IMR-90 (cell line): ENCODE data around the gene SHISA6.
"Not testable (repeated sequence)": the region's sequence is repeated elsewhere in the genome, so short reads cannot be mapped to it uniquely, and the experiment has no call there.

Source experiments
- BHLHE40 ChIP-seq: fragments of 150-350 bp; IDR thresholded peaks from 2 replicates; pipeline ENCODE4 v1.6.1; 2016; ENCODE audit warnings: mild to moderate bottlenecking, low read depth, low read length
- CEBPB ChIP-seq: IDR thresholded peaks from 2 replicates; pipeline ENCODE4 v1.6.1; 2012; ENCODE audit warnings: low read depth, low read length, improper control_type of control experiment
- CHD1 ChIP-seq: IDR thresholded peaks from 2 replicates; pipeline ENCODE4 v1.6.1; 2012; ENCODE audit warnings: low read depth, low read length, improper control_type of control experiment
- FOS ChIP-seq: fragments of 150-350 bp; IDR thresholded peaks from 2 replicates; pipeline ENCODE4 v1.6.1; 2016; ENCODE audit warnings: low read depth, low read length
- MAZ ChIP-seq: IDR thresholded peaks from 2 replicates; pipeline ENCODE4 v1.6.1; 2012; ENCODE audit warnings: low read depth, mild to moderate bottlenecking, low read length, improper control_type of control experiment, moderate library complexity, borderline replicate concordance
- MXI1 ChIP-seq: IDR thresholded peaks from 2 replicates; pipeline ENCODE4 v1.6.1; 2012; ENCODE audit warnings: low read depth, mild to moderate bottlenecking, low read length, moderate library complexity, borderline replicate concordance
- NFE2L2 ChIP-seq: fragments of 150-350 bp; IDR thresholded peaks from 2 replicates; pipeline ENCODE4 v1.6.1; 2016; ENCODE audit warnings: low read depth, mild to moderate bottlenecking, low read length
- POLR2A ChIP-seq: IDR thresholded peaks from 2 replicates; pipeline ENCODE4 v1.6.1; 2012; ENCODE audit warnings: mild to moderate bottlenecking, low read depth, low read length
- RAD21 ChIP-seq: IDR thresholded peaks from 2 replicates; pipeline ENCODE4 v1.6.1; 2012; ENCODE audit warnings: low read length, improper control_type of control experiment
- RCOR1 ChIP-seq: IDR thresholded peaks from 2 replicates; pipeline ENCODE4 v1.6.1; 2012; ENCODE audit warnings: mild to moderate bottlenecking, low read length, improper control_type of control experiment; ENCODE audit not compliant: insufficient replicate concordance
- RFX5 ChIP-seq: IDR thresholded peaks from 2 replicates; pipeline ENCODE4 v1.8.0; 2012; ENCODE audit warnings: low read depth, mild to moderate bottlenecking, low read length, moderate library complexity
- SMC3 ChIP-seq: fragments of 150-350 bp; IDR thresholded peaks from 2 replicates; pipeline ENCODE4 v1.6.1; 2016; ENCODE audit warnings: low read depth, mild to moderate bottlenecking, antibody characterized with exemption, low read length, moderate library complexity
- TF ChIP-seq, protein P1 (sequence below): conservative IDR thresholded peaks from 2 replicates; pipeline ENCODE4 v1.5.1; 2012; ENCODE audit warnings: mild to moderate bottlenecking, low read depth, low read length, improper control_type of control experiment
- TF ChIP-seq, protein P2 (sequence below): fragments of 150-350 bp; IDR thresholded peaks from 2 replicates; pipeline ENCODE4 v1.6.1; 2017; ENCODE audit warnings: mild to moderate bottlenecking, antibody characterized with exemption, low read length, low read depth

DNA sequence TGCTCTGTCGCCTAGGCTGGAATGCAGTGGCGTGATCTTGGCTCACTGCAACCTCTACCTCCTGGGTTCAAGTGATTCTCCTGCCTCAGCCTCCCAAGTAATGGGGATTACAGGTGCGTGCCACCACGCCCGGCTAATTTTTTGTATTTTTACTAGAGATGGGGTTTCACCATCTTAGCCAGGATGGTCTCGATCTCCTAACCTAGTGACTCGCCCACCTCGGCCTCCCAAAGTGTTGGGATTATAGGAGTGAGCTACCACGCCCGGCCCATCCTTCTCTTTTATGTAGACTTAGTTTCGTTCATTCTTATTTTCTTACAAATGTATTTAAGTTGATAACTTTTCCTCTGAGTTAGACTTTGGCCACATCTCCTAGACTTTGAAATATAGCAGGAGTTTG, 75.4 kb downstream of the SHISA6 start:
- TF ChIP-seq, protein P1, sequence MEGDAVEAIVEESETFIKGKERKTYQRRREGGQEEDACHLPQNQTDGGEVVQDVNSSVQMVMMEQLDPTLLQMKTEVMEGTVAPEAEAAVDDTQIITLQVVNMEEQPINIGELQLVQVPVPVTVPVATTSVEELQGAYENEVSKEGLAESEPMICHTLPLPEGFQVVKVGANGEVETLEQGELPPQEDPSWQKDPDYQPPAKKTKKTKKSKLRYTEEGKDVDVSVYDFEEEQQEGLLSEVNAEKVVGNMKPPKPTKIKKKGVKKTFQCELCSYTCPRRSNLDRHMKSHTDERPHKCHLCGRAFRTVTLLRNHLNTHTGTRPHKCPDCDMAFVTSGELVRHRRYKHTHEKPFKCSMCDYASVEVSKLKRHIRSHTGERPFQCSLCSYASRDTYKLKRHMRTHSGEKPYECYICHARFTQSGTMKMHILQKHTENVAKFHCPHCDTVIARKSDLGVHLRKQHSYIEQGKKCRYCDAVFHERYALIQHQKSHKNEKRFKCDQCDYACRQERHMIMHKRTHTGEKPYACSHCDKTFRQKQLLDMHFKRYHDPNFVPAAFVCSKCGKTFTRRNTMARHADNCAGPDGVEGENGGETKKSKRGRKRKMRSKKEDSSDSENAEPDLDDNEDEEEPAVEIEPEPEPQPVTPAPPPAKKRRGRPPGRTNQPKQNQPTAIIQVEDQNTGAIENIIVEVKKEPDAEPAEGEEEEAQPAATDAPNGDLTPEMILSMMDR = not testable (repeated sequence)
- TF ChIP-seq RFX5, CEBPB, POLR2A, RCOR1, RAD21, MAZ, BHLHE40, CHD1, FOS, MXI1, SMC3, NFE2L2: not testable (repeated sequence)
- TF ChIP-seq, protein P2, sequence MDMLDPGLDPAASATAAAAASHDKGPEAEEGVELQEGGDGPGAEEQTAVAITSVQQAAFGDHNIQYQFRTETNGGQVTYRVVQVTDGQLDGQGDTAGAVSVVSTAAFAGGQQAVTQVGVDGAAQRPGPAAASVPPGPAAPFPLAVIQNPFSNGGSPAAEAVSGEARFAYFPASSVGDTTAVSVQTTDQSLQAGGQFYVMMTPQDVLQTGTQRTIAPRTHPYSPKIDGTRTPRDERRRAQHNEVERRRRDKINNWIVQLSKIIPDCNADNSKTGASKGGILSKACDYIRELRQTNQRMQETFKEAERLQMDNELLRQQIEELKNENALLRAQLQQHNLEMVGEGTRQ = not testable (repeated sequence)
